ENCODE data around the gene ACOX1. TPM values are rescaled to one million over a fixed set of nuclear protein-coding genes. Genes with fewer than 3 reads are reported as not detected.

ACOX1 gene
- total RNA-seq, 1 donor from 2014 or later = 9.7 TPM

- no peak overlapping the region for H3K27ac ChIP-seq
- H3K9me3 Mint-ChIP-seq = no peaks in the 10 kb centered on the region
- TF ChIP-seq CTCF (IDR thresholded peaks at IDR 0.05) (no peak), EZH2phosphoT487 (IDR thresholded peaks at IDR 0.05) (no peak), EZH2 (IDR thresholded peaks at IDR 0.05) (no peak)
- no peaks in the 10 kb centered on the region for H3K36me3 ChIP-seq
- H3K36me3 Mint-ChIP-seq = no peaks in the 10 kb centered on the region
- no peak for DNase-seq (ENCODE audit: low spot score)
- H3K27me3 ChIP-seq = no peaks in the 10 kb centered on the region
- peaks cover 6% of the 10 kb centered on the region for H3K4me1 Mint-ChIP-seq
- H3K27ac Mint-ChIP-seq = peak overlapping the region; percentile 1
- no peaks in the 10 kb centered on the region for H4K20me1 ChIP-seq (ENCODE audit: low read depth)
- no peaks in the 10 kb centered on the region for H3F3A ChIP-seq (ENCODE audit: low read depth)
- no peak overlapping the region for H3K9ac ChIP-seq
- H3K4me3 Mint-ChIP-seq = peak overlapping the region; percentile 33
- no peak overlapping the region for H3K4me3 ChIP-seq
- H3K4me1 ChIP-seq = no peaks in the 10 kb centered on the region
- no peaks in the 10 kb centered on the region for H3K9me3 ChIP-seq (ENCODE audit: low read depth)
- H2AFZ ChIP-seq (replicated peaks) = no peak overlapping the region
- H3K27me3 Mint-ChIP-seq (ENCODE audit: insufficient read depth, low read depth) = no peaks in the 10 kb centered on the region
- H3K79me2 ChIP-seq (ENCODE audit: low read depth) = no peaks in the 10 kb centered on the region
- H3K4me2 ChIP-seq = no peak overlapping the region
Measured at GRCh38 chr17:76022973-76023899, 44.3 kb upstream of the ACOX1 start.

GRCh38 chr17:76022285-76022684 lies 43.3 kb upstream of the ACOX1 start:
- Mint-ChIP-seq H3K27ac (no peak overlapping the region), H3K4me3 (no peak overlapping the region), H3K4me1 (peaks cover 6% of the 10 kb centered on the region), H3K9me3 (no peaks in the 10 kb centered on the region), H3K27me3 (ENCODE audit: insufficient read depth, low read depth) (no peaks in the 10 kb centered on the region), H3K36me3 (no peaks in the 10 kb centered on the region)
- no peaks in the 10 kb centered on the region for H3K36me3 ChIP-seq
- no peak for DNase-seq (ENCODE audit: low spot score)
- H3K79me2 ChIP-seq (ENCODE audit: low read depth) = no peaks in the 10 kb centered on the region
- no peaks in the 10 kb centered on the region for H3K4me1 ChIP-seq
- no peak overlapping the region for H2AFZ ChIP-seq (replicated peaks)
- no peak overlapping the region for H3K4me2 ChIP-seq
- H4K20me1 ChIP-seq (ENCODE audit: low read depth) = no peaks in the 10 kb centered on the region
- TF ChIP-seq EZH2 (IDR thresholded peaks at IDR 0.05) = no peak
- no peak for TF ChIP-seq EZH2phosphoT487 (IDR thresholded peaks at IDR 0.05)
- TF ChIP-seq CTCF (IDR thresholded peaks at IDR 0.05) = no peak
- no peaks in the 10 kb centered on the region for H3F3A ChIP-seq (ENCODE audit: low read depth)
- no peaks in the 10 kb centered on the region for H3K9me3 ChIP-seq (ENCODE audit: low read depth)
- H3K27me3 ChIP-seq = no peaks in the 10 kb centered on the region
- H3K27ac ChIP-seq = no peak overlapping the region
- H3K9ac ChIP-seq = no peak overlapping the region
- H3K4me3 ChIP-seq = no peak overlapping the region

- Mint-ChIP-seq H3K4me3 (no peak overlapping the region), H3K27me3 (ENCODE audit: insufficient read depth, low read depth) (no peaks in the 10 kb centered on the region), H3K9me3 (no peaks in the 10 kb centered on the region), H3K36me3 (no peaks in the 10 kb centered on the region), H3K4me1 (peaks cover 8% of the 10 kb centered on the region), H3K27ac (no peak overlapping the region)
- H3K79me2 ChIP-seq (ENCODE audit: low read depth) = no peaks in the 10 kb centered on the region
- no peak for DNase-seq (ENCODE audit: low spot score)
- H3K36me3 ChIP-seq = no peaks in the 10 kb centered on the region
- no peaks in the 10 kb centered on the region for H3K27me3 ChIP-seq
- TF ChIP-seq CTCF (IDR thresholded peaks at IDR 0.05) (no peak), EZH2phosphoT487 (IDR thresholded peaks at IDR 0.05) (no peak), EZH2 (IDR thresholded peaks at IDR 0.05) (no peak)
- no peak overlapping the region for H2AFZ ChIP-seq (replicated peaks)
- H3K4me2 ChIP-seq = no peak overlapping the region
- H3K4me1 ChIP-seq = no peaks in the 10 kb centered on the region
- no peak overlapping the region for H3K9ac ChIP-seq
- no peaks in the 10 kb centered on the region for H3F3A ChIP-seq (ENCODE audit: low read depth)
- no peaks in the 10 kb centered on the region for H3K9me3 ChIP-seq (ENCODE audit: low read depth)
- H3K4me3 ChIP-seq = no peak overlapping the region
- no peaks in the 10 kb centered on the region for H4K20me1 ChIP-seq (ENCODE audit: low read depth)
- no peak overlapping the region for H3K27ac ChIP-seq
Measured at GRCh38 chr17:76019833-76020467, 41.0 kb upstream of the ACOX1 start.
